ENCODE data around the gene GTPBP10. TPM values are rescaled to one million over a fixed set of nuclear protein-coding genes. Genes with fewer than 3 reads are reported as not detected.
"Not testable (repeated sequence)": the region's sequence is repeated elsewhere in the genome, so short reads cannot be mapped to it uniquely, and the experiment has no call there.

GTPBP10 gene
- total RNA-seq, 2 donors from 2014 or later = 20.1 to 28.6 TPM

- peak overlapping the region; percentile 82 for H3K27ac ChIP-seq
- peak; percentile 51 for DNase-seq
- no peaks in the 10 kb centered on the region for H3K4me1 ChIP-seq
- peak overlapping the region; percentile 81 for H3K4me3 ChIP-seq
- H3K9me3 ChIP-seq = no peaks in the 10 kb centered on the region
- no peaks in the 10 kb centered on the region for H3K27me3 ChIP-seq
- H3K9ac ChIP-seq (ENCODE audit: low read depth in 2 of 2, low read length in 2 of 2) = peak overlapping the region; percentile 72 to 96
- intact Hi-C loops (cut with DNase I) = loop anchor here (5.0 kb wide), 1 partner anchor 57 kb away; the partner anchor contains the start of gene CLDN12
- TF ChIP-seq CTCF (IDR thresholded peaks at IDR 0.05) = no peak
- H3K36me3 ChIP-seq = no peaks in the 10 kb centered on the region
These were observed 751 bp upstream of the GTPBP10 start for GRCh38 chr7:90345595-90346335.

- Histone ChIP-seq H3K9ac (ENCODE audit: low read depth in 2 of 2, low read length in 2 of 2) (no peak overlapping the region), H3K4me3 (no peak overlapping the region)
- TF ChIP-seq CTCF (IDR thresholded peaks at IDR 0.05) = no peak
These were observed 1.2 kb downstream of the GTPBP10 start for GRCh38 chr7:90347759-90348158.

DNA sequence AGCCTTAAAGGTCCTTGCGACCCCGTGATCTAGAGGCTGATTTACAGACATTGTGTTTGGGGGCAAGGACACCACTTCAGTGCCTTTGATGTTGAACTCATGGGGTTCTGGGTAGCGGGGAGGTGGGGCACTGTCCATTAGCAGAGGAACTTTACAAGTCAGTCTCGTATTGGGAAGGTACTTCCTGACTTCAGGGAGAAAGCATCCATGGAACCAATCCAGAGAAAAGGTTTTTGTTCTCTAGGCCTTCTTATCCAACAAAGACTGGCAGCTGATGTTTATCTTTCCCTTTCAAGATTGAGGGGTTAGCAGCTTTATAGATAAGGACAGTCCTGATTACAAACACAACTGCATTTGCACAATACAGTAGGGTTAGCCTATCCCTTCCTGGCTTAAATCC is 2.8 kb downstream of the GTPBP10 start:
- Histone ChIP-seq H3K4me3 (no peak overlapping the region), H3K27me3 (no peaks in the 10 kb centered on the region), H3K4me1 (no peaks in the 10 kb centered on the region), H3K27ac (no peak overlapping the region), H3K36me3 (no peaks in the 10 kb centered on the region), H3K9ac (ENCODE audit: low read depth in 2 of 2, low read length in 2 of 2) (no peak overlapping the region), H3K9me3 (no peaks in the 10 kb centered on the region)
- TF ChIP-seq CTCF (IDR thresholded peaks at IDR 0.05) = no peak
- no peak for DNase-seq
- intact Hi-C loops (cut with DNase I) = loop anchor here (5.0 kb wide), 1 partner anchor 53 kb away; the partner anchor contains the start of gene CLDN12

More at GRCh38 chr7:90347759-90348158, 1.2 kb downstream of the GTPBP10 start:
- Histone ChIP-seq H3K4me1 (no peaks in the 10 kb centered on the region), H3K27me3 (no peaks in the 10 kb centered on the region), H3K9me3 (no peaks in the 10 kb centered on the region), H3K27ac (no peak overlapping the region), H3K36me3 (no peaks in the 10 kb centered on the region)
- DNase-seq = no peak
- intact Hi-C loops (cut with DNase I) = loop anchor here (5.0 kb wide), 1 partner anchor 55 kb away; the partner anchor contains the start of gene CLDN12

- H3K9ac ChIP-seq (ENCODE audit: low read depth in 2 of 2, low read length in 2 of 2); intact Hi-C loops (cut with DNase I); H3K27me3 ChIP-seq; H3K27ac ChIP-seq; H3K36me3 ChIP-seq; DNase-seq; H3K4me1 ChIP-seq; H3K4me3 ChIP-seq; H3K9me3 ChIP-seq: not testable (repeated sequence)
These were observed 3.5 kb downstream of the GTPBP10 start for GRCh38 chr7:90350032-90350431.

- Histone ChIP-seq H3K9me3 (no peaks in the 10 kb centered on the region), H3K27ac (no peak overlapping the region), H3K27me3 (no peaks in the 10 kb centered on the region), H3K36me3 (no peaks in the 10 kb centered on the region), H3K4me1 (no peaks in the 10 kb centered on the region), H3K4me3 (no peak overlapping the region), H3K9ac (ENCODE audit: low read depth in 2 of 2, low read length in 2 of 2) (no peak overlapping the region)
- intact Hi-C loops (cut with DNase I) = no loop called here
- no peak for DNase-seq
- no peak for TF ChIP-seq CTCF (IDR thresholded peaks at IDR 0.05)
These were observed 5.5 kb downstream of the GTPBP10 start for GRCh38 chr7:90351987-90352386.

DNA sequence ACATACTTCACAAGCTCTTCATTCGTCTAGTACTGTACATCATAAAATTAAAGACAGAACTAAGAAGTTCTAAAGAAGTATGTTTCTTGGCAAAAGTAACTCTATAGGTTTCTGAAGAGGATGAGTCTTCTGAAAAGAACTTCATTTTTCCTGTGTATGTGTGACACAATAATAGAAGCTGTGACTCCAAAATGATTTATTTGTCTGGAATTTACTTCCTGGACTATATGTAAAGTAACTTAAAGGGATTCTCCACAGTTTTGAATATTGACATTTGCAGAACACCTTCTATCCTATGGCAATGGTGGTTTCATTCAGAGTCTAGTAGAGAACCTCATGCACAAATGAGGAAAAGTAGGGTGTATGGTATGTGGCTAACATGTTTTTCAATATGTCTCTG is 36.9 kb downstream of the GTPBP10 start:
- no peak for TF ChIP-seq CTCF (IDR thresholded peaks at IDR 0.05)
- intact Hi-C loops (cut with DNase I) = no loop called here
- Histone ChIP-seq H3K9me3 (no peaks in the 10 kb centered on the region), H3K9ac (ENCODE audit: low read depth in 2 of 2, low read length in 2 of 2) (no peak overlapping the region), H3K27ac (no peak overlapping the region), H3K27me3 (no peaks in the 10 kb centered on the region), H3K4me1 (no peaks in the 10 kb centered on the region), H3K4me3 (no peak overlapping the region), H3K36me3 (no peaks in the 10 kb centered on the region)
- DNase-seq = no peak
